Ammon's horn (tissue), 1 donor: ENCODE data around the gene AKT3.

Experiments
- DNase-seq: peaks from one replicate; pipeline ENCODE4 v3.0.0-alpha.2; 2016; ENCODE audit warnings: low spot score

The AKT3 gene

DNA sequence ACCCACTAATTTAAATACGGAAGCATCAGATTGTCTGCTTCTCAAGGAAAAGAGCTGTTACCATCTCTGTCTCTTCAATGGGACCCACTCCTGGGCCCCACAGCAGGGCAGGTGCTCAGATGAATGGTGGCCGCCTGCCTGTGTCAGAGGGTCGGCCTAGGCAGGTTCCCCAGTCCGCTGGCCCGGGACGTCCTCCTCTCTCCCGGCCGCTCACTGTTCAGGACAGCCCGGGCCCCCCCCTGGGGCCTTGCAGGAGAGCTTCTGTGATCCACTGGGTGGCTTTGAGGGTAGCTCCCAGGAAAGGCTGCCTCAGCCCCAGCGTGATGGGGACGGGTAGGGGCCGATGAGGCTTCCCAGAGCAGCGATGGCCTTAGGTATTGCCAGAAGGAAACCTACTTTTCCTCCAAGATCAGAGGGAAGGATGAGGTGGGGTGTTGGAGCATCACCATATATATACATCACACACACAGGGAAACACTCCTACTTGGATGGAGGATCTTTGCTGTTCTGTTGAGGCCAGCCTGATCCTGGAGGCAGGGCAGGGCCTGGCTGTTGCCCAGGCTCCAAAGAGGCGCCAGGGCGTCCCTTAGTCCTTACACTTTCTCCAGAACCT, 362.9 kb downstream of the AKT3 start:
- no peak for DNase-seq

GRCh38 chr1:243483952-243484351, 366.1 kb downstream of the AKT3 start:
- no peak for DNase-seq

DNA sequence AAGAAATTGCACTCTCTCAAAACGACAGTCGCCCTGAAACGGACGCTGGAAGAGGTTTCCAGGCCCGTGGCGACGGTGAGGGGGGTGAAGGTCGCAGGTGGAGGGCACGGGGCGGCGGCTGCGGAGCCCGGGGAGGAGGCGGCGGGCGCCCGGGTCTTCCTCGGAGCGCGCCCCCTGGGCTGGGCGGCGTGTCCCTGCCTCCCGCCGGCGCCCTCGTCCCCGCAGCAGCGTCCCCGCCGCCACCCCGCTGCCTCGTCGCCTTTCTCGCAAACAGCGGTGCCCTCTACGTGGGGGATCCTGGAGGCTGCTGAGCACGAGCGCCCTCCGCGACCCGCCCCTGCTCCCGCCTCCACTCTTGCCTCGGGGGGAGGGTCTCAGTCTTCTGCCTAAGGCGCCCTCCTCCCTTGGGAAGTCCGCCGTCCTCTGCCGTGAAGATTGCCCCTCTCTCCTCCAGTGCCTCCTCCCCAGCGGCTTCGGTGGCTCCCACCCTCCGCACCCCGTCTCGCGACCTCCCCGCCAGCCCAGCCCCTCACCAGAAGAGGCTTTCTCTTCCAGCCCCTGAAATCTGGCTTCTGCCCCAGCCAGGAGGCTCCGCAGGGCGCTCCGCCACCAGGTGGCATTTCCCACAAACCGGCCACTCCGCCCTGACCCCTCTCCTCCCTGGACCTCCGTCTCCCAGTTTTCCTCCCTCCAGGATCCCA, 366.8 kb downstream of the AKT3 start:
- DNase-seq, result no peak

- DNase-seq, result no peak
These were observed 367.7 kb downstream of the AKT3 start for GRCh38 chr1:243482141-243483022.

DNA sequence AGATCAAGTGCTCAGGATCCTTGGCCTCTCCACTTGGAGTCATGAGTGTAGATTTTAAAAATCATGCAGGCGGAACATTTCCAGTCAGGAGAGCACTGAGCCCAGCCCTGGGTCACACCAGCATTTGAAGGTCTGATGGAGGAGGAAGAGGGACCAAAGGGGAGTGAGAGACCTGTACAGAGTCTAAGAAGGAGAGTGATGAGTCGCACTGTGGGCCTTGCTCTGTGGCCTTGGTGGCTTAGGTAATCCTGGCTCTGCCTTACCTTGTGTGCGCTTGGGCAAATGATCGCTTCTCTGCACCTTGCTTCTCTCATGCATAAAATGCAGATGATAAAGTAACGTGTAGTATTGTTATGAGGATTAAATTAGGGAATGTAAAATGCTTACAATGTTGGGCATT, 368.9 kb downstream of the AKT3 start:
- DNase-seq, result no peak

DNA sequence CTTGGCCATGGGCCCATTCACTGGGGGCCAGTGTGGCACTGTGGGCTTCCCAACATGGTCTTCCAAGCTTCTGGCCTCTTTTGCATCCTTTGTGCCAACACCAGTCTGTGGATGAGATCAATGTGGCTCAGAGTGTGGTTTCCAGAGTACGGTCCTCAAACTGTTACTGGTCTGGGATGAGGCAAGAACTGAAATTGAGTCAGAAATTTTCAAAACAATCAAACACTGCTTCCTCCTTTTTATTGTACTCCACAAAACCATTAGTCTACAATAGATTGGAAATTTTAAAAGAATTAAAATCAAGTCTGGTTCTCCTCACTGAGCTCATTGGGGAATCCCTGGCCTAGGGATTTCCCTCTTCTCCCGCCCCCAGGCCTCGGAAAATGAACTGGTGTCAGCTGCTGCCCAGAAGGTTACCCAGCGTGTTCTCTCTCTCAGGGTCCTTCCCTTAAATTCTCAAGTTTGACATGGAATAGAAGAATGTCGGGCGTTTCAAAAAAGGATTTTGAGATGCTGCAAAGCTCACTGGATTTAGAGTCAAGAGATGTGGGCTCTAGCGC, 372.2 kb downstream of the AKT3 start:
- no peak for DNase-seq

GRCh38 chr1:243475966-243476365, 374.1 kb downstream of the AKT3 start:
- peak; percentile 85 for DNase-seq

DNA sequence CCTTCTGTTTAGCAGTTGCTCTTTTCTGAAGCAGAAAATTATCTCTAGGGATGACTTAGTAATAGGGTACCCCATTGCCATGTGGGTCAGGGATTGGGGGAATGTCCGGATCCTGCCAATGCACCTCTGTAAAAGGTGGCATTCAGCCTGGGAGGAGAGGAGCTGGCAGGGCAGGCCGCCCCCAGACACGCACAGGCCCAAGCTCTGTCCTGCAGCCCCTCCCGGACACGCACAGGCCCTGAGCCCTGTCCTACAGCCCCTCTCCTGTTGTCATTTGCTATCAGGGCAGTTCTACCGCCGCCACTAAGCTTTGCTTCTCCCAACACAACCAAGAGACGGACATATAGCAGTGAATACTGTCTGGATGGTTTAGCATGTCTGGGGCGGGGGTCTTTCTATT, 375.1 kb downstream of the AKT3 start:
- DNase-seq, result no peak

DNA sequence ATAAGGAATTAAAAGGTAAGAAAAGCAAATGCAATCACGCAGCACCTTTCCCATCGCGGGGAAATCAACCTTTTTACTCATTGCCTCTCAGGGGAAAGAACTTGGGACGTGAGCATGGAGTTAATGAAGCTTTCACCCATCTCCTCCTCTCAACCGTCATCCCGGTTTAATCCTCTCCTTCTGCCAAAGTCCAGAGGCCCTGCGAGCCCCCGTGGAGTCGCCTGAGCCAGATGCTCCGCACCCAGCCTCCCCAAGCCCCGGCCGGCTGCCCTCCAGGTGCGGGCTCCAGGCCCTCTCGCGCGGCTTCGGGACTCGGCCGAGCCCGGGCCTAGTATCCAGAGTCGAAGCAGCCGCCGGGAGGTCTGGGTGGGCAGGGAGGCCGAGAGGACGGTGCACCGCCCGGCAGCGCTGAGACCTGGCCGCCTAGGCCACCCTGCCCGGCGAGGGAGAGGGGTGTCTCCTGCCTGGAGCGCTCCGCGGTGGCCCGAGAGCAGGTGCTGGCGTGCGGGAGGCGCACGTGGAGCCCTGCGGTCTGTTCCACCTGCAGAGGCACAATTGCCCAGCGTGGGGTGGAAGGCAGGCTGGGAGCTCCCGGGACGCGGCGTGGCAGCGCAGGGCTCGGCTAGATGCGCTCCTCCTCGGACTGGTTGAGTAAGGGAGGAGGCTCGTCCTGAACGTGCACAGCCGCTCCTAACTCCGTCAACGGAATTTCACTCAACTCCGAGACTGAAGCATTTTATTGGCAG, 375.7 kb downstream of the AKT3 start:
- no peak for DNase-seq

GRCh38 chr1:243473227-243474135, 376.6 kb downstream of the AKT3 start:
- DNase-seq, result no peak

- no peak for DNase-seq
These were observed 378.0 kb downstream of the AKT3 start for GRCh38 chr1:243471754-243472745.

DNA sequence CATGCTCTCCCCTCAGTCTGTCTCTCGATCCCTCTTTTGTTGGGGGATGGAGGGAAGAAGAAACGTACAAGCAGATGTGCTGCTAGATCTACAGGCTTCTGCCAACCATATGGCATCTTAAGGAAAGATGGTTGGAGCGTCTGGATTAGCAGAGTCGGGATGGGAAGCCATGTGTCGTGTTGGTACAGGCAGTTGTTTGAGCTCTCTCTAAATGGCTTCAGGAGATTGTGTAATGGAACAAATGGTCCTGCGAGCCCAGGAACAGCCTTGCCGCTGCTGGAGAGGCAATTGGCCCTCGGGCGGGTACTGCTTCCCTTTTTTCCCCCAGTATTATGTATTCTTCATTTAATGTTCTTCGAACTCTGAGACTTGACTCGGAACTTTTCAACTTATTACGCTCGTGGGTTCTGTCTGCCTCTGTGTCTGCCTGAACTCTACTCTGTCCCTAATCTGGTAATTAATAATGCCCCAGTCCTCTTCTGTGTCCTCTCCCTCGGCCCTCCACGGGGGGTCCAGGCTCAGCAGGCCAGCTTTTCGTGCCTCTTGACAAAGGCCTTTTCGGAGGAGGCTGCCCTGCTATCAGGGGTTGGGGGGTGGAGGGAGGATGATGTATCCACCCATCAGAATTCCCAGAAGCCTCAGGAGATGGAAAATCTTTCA, 378.9 kb downstream of the AKT3 start:
- DNase-seq, result peak; percentile 75

DNA sequence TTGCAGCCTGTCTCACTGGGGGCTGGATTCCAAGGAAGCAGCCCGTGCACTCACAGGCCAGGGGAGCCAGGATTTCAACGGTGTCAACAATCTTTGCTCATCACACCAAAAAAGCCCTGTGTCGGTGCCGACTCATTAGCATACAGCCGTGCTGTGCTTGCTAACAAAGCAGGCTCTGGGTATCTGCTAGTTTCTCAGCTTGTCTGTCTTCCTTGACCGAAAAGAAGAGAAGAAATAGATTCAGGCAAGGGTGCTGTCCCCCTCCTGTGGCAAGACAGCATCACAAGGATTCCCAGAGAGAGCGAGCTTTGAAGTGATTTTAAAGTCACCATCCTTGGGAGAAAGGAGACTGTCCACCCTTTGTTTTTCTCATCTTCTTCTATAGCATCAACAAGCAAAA, 379.5 kb downstream of the AKT3 start:
- DNase-seq, result peak; percentile 57

GRCh38 chr1:243469497-243469896, 380.5 kb downstream of the AKT3 start:
- no peak for DNase-seq

DNA sequence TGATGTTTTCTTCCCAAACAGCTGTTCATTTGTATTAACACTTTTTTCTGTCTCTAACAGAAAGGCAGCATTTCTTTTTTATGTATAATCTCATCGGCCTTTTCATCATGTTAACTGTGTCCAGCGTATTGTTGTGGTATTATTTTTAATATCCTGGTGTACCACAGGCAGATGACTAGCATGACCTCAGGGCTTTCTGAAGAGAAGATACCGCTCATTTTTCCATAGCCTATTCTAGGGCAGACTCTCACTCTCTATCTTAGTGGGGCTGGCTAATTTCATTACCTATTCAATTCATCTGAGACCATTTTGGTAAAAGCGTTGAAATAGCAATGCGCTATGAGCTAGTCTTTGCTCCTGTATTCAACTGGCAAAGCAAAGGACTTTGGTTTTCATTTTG, 384.3 kb downstream of the AKT3 start:
- no peak for DNase-seq

- DNase-seq, result no peak
These were observed 385.0 kb downstream of the AKT3 start for GRCh38 chr1:243465081-243465480.

- no peak for DNase-seq
These were observed 386.9 kb downstream of the AKT3 start for GRCh38 chr1:243462929-243463697.

- DNase-seq, result no peak
These were observed 388.3 kb downstream of the AKT3 start for GRCh38 chr1:243461700-243462099.
